Esophagus muscularis mucosa (tissue), 4 donors: ENCODE data around the gene LIME1.

Experiments
- CTCF ChIP-seq, 3 experiments: fragments of 200-600 bp in 2 of 3; fragments of 450-650 bp in 1 of 3; sonication (generic) in 2 of 3; IDR thresholded peaks; one replicate each; pipeline ENCODE4 v1.5.1; 2017 to 2019; ENCODE audit warnings: antibody characterized with exemption in 3 of 3, mild to moderate bottlenecking in 2 of 3, moderate library complexity in 1 of 3
- EP300 ChIP-seq: sonication (generic); formaldehyde crosslinking; IDR thresholded peaks from one replicate; pipeline ENCODE4 v1.6.1; 2017; ENCODE audit warnings: antibody characterized with exemption
- POLR2AphosphoS5 ChIP-seq, 2 donors: sonication (generic); formaldehyde crosslinking; IDR thresholded peaks; one replicate each; pipeline ENCODE4 v1.6.1; 2017; ENCODE audit warnings: antibody characterized with exemption in 2 of 2

- TF ChIP-seq CTCF (IDR thresholded peaks at IDR 0.05) = no peak
- no peak for TF ChIP-seq POLR2AphosphoS5 (IDR thresholded peaks at IDR 0.05)
- TF ChIP-seq EP300 = no peak
Measured at GRCh38 chr20:63706027-63706695, 30.3 kb upstream of the LIME1 start.
